ENCODE measurements around the gene GLRA3.

- no peak for TF ChIP-seq ZNF274 (IDR thresholded peaks at IDR 0.05; ENCODE audit: low read depth, low read length)
- no peak for TF ChIP-seq YY1 (IDR thresholded peaks at IDR 0.05; ENCODE audit: insufficient read depth, insufficient read length)
Measured at GRCh38 chr4:174646326-174646725, 182.7 kb downstream of the GLRA3 start.

All from NT2/D1 (cell line).